Heart left ventricle (tissue), 16 donors: ENCODE results near the gene RAPGEF5. TPM values are rescaled to one million over a fixed set of nuclear protein-coding genes. Genes with fewer than 3 reads are reported as not detected.

Source experiments
- ATAC-seq, 4 donors: fragments of 200-7000 bp; cut with Tn5 transposase; one replicate each; pipeline ENCODE4 v1.9.1; 2020 to 2022; ENCODE audit warnings: moderate library complexity in 4 of 4, mild to moderate bottlenecking in 3 of 4, moderate number of reproducible peaks in 1 of 4
- DNase-seq, 5 donors: peaks; one replicate each; pipeline ENCODE4 v3.0.0-alpha.2; 2020
- H3K27ac ChIP-seq, 12 donors: fragments of 200-600 bp; sonication (generic) in 4 of 12; one replicate each; pipeline versions ENCODE4 v1.5.0 to v1.8.0; 2016 to 2022; ENCODE audit warnings: mild to moderate bottlenecking in 2 of 12
- H3K27me3 ChIP-seq, 9 donors: fragments of 200-600 bp; sonication (generic) in 2 of 9; one replicate each; pipeline versions ENCODE4 v1.5.1 to v1.8.0; 2016 to 2022; ENCODE audit warnings: mild to moderate bottlenecking in 3 of 9
- H3K36me3 ChIP-seq, 9 donors: fragments of 200-600 bp; sonication (generic) in 2 of 9; one replicate each; pipeline versions ENCODE4 v1.5.0 to v1.8.0; 2018 to 2022; ENCODE audit warnings: mild to moderate bottlenecking in 2 of 9
- H3K4me1 ChIP-seq, 12 donors: fragments of 200-600 bp; sonication (generic) in 4 of 12; one replicate each; pipeline versions ENCODE4 v1.5.0 to v1.8.0; 2016 to 2022; ENCODE audit warnings: mild to moderate bottlenecking in 3 of 12
- H3K4me3 ChIP-seq, 12 donors: fragments of 200-600 bp; sonication (generic) in 4 of 12; one replicate each; pipeline versions ENCODE4 v1.5.0 to v1.8.0; 2017 to 2022; ENCODE audit warnings: mild to moderate bottlenecking in 9 of 12, moderate library complexity in 4 of 12
- H3K9me3 ChIP-seq, 12 donors: fragments of 200-600 bp; sonication (generic) in 4 of 12; one replicate each; pipeline versions ENCODE4 v1.5.0 to v1.8.0; 2016 to 2022; ENCODE audit warnings: mild to moderate bottlenecking in 1 of 12
- POLR2A ChIP-seq, 2 donors: fragments of 450-650 bp; IDR thresholded peaks; one replicate each; pipeline ENCODE4 v1.6.1; 2017; ENCODE audit warnings: antibody characterized with exemption in 2 of 2, mild to moderate bottlenecking in 2 of 2, moderate library complexity in 2 of 2
- WGBS, 4 donors: extraction: QIAGEN DNeasy Blood & Tissue Kit in 2 of 4; methylation state at CpG; one replicate each; pipeline versions ENCODE4 v1.1.5 to v1.1.7; 2013 to 2018; 5-methylcytosine and 5-hydroxymethylcytosine counted together
- intact Hi-C, 10 donors: fragments of 100-400 bp; cut with DNase I; formaldehyde crosslinking; loops; one replicate each; pipeline versions ENCODE4 v1.11.1 to v1.14.2; 2022
- polyA plus RNA-seq, 2 donors: library from polyadenylated mRNA; stranded (reverse); fragments of 200-250 nt; gene quantifications; one replicate each; pipeline ENCODE4 v1.2.3, GENCODE V29; 2013
- total RNA-seq, 9 donors: library from RNA; depleted of rRNA in 2 of 9; stranded (reverse); fragments of >200 nt in 2 of 9; fragmentation: NEBNext Ultra II Directional in 3 of 9; extraction: Animal tissue kit (Norgen Biotek cat#: 25700) in 3 of 9; gene quantifications; one replicate each; pipeline versions ENCODE4 v1.1.0 to v1.2.4, GENCODE V29; 2016 to 2023
- TF ChIP-seq, protein P1 (sequence below), 12 donors: fragments of 200-600 bp; sonication (generic) in 4 of 12; IDR thresholded peaks; one replicate each; pipeline versions ENCODE4 v1.5.0 to v1.8.0; 2018 to 2022; ENCODE audit warnings: antibody characterized with exemption in 12 of 12, mild to moderate bottlenecking in 5 of 12
- donor health status: ischemic (EF 13 %, LVEDD 7.1; RV severe dilation, severe dysfunction).
- donor health status: healthy with polysubstance abuse.
- donor health status: DM: no; HTN: yes; CAD: no.
- donor health status: DM: no; HTN: no; CAD: no.
- donor health status: ischemic (EF 25% LVEDD 6.9; RV normal size, moderate dysfunction).
- donor health status: ischemic (EF 25% LVEDD 5.7; RV mildly dilated, moderate dysfunction).
- donor health status: healthy.
- donor health status: DM: yes; HTN: yes; CAD: no.
- donor health status: ischemic (EF 35%, LVEDD 5.7; RV mildly dilated, moderate dysfunction).
- donor health status: nonischemic (EF 11% LVEDD 7.7; RV severe dilation, severe dysfunction).
- donor health status: DM: yes; HTN: yes; CAD: no.
- donor health status: PGD.
- donor health status: ischemic (EF 29% LVEDD 5.4; RV normal size, mild dysfunction).
- donor health status: nonischemic (EF 23%, LVEDD 6.1; RV moderate dilation, normal function).

RAPGEF5 gene
- total and polyA plus RNA-seq, 11 donors, result 3.9 to 37.9 (median 15.3) TPM

- TF ChIP-seq, protein P1, sequence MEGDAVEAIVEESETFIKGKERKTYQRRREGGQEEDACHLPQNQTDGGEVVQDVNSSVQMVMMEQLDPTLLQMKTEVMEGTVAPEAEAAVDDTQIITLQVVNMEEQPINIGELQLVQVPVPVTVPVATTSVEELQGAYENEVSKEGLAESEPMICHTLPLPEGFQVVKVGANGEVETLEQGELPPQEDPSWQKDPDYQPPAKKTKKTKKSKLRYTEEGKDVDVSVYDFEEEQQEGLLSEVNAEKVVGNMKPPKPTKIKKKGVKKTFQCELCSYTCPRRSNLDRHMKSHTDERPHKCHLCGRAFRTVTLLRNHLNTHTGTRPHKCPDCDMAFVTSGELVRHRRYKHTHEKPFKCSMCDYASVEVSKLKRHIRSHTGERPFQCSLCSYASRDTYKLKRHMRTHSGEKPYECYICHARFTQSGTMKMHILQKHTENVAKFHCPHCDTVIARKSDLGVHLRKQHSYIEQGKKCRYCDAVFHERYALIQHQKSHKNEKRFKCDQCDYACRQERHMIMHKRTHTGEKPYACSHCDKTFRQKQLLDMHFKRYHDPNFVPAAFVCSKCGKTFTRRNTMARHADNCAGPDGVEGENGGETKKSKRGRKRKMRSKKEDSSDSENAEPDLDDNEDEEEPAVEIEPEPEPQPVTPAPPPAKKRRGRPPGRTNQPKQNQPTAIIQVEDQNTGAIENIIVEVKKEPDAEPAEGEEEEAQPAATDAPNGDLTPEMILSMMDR (IDR thresholded peaks at IDR 0.05), result no peak
- TF ChIP-seq POLR2A (IDR thresholded peaks at IDR 0.05), result no peak
- DNase-seq, result no peak
- peaks cover 0 to 8% (median 2%) of the 10 kb centered on the region in 12 donors for H3K4me1 ChIP-seq
- no peak overlapping the region for H3K27ac ChIP-seq
- no peaks in the 10 kb centered on the region for H3K27me3 ChIP-seq
- ATAC-seq, result no peak
- intact Hi-C loops, result no loop called here
- H3K36me3 ChIP-seq, result no peaks in the 10 kb centered on the region
- H3K4me3 ChIP-seq, result no peak overlapping the region
- 49 to 64% (median 57%) methylated on average over 3 of the region's 3 CpGs for WGBS, 4 donors
- no peaks in the 10 kb centered on the region for H3K9me3 ChIP-seq
Measured at GRCh38 chr7:22373388-22373787, 16.4 kb upstream of the RAPGEF5 start.

DNA sequence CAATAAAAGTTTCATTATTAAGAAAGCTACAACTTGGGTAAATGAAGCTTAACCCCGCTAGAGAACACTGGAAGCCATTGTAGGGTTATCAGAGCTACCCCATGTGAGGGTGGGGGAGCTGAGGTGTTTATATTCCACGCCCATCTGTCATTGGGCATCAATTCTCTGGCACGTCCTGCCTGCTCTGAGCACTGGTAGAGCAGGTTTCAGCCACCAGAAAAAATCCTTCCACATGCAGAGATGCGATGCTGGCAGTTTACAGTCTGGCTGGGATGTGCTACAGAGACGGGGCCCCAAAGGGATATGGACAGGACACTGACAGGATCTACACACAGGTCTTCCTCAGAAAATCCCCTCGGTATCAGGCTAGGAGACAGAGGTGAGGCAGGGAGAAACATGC is 15.9 kb upstream of the RAPGEF5 start:
- H3K27me3 ChIP-seq, result no peaks in the 10 kb centered on the region
- no peaks in the 10 kb centered on the region for H3K9me3 ChIP-seq
- TF ChIP-seq, protein P1 (IDR thresholded peaks at IDR 0.05), result no peak
- TF ChIP-seq POLR2A (IDR thresholded peaks at IDR 0.05), result no peak
- 81 to 90% (median 83%) methylated on average over 6 of the region's 6 CpGs for WGBS, 4 donors
- no peak overlapping the region for H3K4me3 ChIP-seq
- DNase-seq (no peak), ATAC-seq (no peak)
- intact Hi-C loops, result no loop called here
- no peaks in the 10 kb centered on the region for H3K36me3 ChIP-seq
- H3K27ac ChIP-seq, result no peak overlapping the region
- H3K4me1 ChIP-seq, result peaks cover 0 to 7% (median under 1%) of the 10 kb centered on the region in 12 donors

- no peak for DNase-seq
- Histone ChIP-seq H3K9me3 (no peaks in the 10 kb centered on the region), H3K4me3 (no peak overlapping the region), H3K4me1 (no peaks in the 10 kb centered on the region), H3K27ac (no peak overlapping the region), H3K36me3 (no peaks in the 10 kb centered on the region), H3K27me3 (no peaks in the 10 kb centered on the region)
- intact Hi-C loops, result no loop called here
- ATAC-seq, result no peak
- TF ChIP-seq POLR2A (IDR thresholded peaks at IDR 0.05), result no peak
- TF ChIP-seq, protein P1 (IDR thresholded peaks at IDR 0.05), result no peak
Measured at GRCh38 chr7:22371878-22372277, 14.9 kb upstream of the RAPGEF5 start.

DNA sequence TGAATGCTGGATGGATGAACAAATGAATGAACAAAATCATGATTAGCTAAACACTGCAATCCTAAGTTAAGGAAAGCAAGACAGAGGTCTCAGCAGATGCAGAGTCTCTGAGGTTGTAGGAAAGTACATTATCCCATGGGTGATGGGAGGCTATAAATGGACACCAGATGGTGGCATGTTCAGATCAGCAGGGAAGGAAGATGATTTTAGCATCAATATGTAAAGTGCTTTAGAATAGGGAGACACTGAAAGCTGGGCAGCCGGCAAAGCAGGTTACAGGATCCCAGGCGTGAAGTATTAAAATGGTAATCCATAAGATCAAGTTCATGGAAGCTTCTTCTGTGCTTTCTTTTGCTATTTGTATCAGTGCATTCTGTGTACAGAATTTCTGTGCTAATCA is 7.9 kb upstream of the RAPGEF5 start:
- Histone ChIP-seq H3K4me1 (no peaks in the 10 kb centered on the region), H3K36me3 (no peaks in the 10 kb centered on the region), H3K27ac (no peak overlapping the region), H3K4me3 (no peak overlapping the region), H3K9me3 (no peaks in the 10 kb centered on the region), H3K27me3 (no peaks in the 10 kb centered on the region)
- no peak for TF ChIP-seq POLR2A (IDR thresholded peaks at IDR 0.05)
- TF ChIP-seq, protein P1 (IDR thresholded peaks at IDR 0.05), result no peak
- DNase-seq (no peak), ATAC-seq (no peak)
- intact Hi-C loops, result no loop called here
- WGBS, 4 donors, result 89 to 96% (median 92%) methylated on average over 2 of the region's 2 CpGs
